ENCODE results near the gene MAD1L1. TPM values are rescaled to one million over a fixed set of nuclear protein-coding genes. Genes with fewer than 3 reads are reported as not detected.

MAD1L1 gene
- total RNA-seq, 4 donors from 2014 or later, result 18.4 to 39.1 (median 25.7) TPM

- TF ChIP-seq, protein P1, sequence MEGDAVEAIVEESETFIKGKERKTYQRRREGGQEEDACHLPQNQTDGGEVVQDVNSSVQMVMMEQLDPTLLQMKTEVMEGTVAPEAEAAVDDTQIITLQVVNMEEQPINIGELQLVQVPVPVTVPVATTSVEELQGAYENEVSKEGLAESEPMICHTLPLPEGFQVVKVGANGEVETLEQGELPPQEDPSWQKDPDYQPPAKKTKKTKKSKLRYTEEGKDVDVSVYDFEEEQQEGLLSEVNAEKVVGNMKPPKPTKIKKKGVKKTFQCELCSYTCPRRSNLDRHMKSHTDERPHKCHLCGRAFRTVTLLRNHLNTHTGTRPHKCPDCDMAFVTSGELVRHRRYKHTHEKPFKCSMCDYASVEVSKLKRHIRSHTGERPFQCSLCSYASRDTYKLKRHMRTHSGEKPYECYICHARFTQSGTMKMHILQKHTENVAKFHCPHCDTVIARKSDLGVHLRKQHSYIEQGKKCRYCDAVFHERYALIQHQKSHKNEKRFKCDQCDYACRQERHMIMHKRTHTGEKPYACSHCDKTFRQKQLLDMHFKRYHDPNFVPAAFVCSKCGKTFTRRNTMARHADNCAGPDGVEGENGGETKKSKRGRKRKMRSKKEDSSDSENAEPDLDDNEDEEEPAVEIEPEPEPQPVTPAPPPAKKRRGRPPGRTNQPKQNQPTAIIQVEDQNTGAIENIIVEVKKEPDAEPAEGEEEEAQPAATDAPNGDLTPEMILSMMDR (IDR thresholded peaks at IDR 0.05), result no peak
- no peak for ATAC-seq (ENCODE audit: low FRiP score)
- no peak for DNase-seq (ENCODE audit: low spot score)
These were observed 257.2 kb downstream of the MAD1L1 start for GRCh38 chr7:1975581-1975980.

DNA sequence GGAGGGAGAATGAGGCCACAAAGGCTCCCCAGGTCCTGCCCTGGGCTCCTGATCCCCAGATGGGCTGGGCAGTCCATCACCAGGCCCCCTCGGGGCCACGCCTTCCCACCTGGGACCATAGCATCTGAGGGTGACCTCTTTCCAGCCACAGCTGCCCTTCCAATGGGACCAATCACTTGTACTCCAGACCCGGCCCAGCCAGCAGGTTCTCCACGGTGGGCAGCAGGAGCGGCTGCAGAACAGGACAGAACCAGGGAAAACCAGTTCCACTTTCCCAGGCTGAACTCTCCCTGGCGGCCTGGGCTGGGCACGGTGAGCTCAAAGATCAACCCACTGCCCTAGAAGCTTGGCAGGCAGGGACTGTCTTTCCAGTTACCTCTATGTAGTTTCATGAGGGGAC is 257.6 kb downstream of the MAD1L1 start:
- no peak for ATAC-seq (ENCODE audit: low FRiP score)
- TF ChIP-seq, protein P1 (IDR thresholded peaks at IDR 0.05), result no peak
- DNase-seq (ENCODE audit: low spot score), result no peak

DNA sequence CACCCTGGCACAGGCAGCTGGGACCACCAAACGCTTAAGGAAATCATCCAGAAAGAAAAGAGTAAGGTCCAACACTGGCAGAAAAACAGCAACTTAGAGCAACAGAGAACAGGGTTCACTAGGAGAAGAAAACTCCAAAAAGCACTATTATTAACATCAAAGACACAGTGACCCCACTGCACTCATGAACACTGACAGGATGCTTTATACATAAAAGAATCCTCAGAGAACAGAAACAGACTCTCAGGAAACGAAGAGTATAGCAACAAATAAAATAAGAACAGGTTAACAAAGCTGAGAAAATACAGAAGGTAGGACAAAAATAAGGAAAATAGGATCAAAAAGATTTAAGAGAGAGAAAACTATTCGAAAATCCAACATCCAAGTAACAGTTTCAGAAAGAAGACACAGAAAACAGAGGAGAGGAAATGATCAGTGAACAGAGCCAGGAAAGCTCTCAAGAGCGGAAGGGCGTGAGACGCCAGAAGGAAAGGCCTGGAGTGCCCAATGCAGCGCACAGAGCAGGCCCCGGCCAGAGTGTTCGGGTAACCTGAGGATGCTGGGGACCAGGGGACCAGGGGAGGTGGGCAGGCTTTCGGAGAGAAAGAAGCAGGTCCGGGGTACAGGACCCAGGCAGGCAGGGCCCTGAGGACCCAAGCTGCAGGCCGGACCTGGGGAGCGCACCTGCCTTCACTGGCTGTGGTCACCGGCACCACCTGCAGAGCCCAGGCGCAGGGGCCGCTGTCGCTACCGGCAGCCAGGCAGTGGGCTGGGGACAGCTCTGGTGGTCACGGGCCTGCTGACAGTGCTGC is 258.2 kb downstream of the MAD1L1 start:
- no peak for DNase-seq (ENCODE audit: low spot score)
- ATAC-seq (ENCODE audit: low FRiP score), result no peak
- TF ChIP-seq, protein P1 (IDR thresholded peaks at IDR 0.05), result no peak

GRCh38 chr7:1973321-1974251 is 259.2 kb downstream of the MAD1L1 start:
- TF ChIP-seq, protein P1 (IDR thresholded peaks at IDR 0.05), result no peak
- ATAC-seq (ENCODE audit: low FRiP score) (no peak), DNase-seq (ENCODE audit: low spot score) (no peak)

GRCh38 chr7:1972744-1973143 is 260.0 kb downstream of the MAD1L1 start:
- ATAC-seq (ENCODE audit: low FRiP score) (no peak), DNase-seq (ENCODE audit: low spot score) (no peak)
- TF ChIP-seq, protein P1 (IDR thresholded peaks at IDR 0.05), result no peak

DNA sequence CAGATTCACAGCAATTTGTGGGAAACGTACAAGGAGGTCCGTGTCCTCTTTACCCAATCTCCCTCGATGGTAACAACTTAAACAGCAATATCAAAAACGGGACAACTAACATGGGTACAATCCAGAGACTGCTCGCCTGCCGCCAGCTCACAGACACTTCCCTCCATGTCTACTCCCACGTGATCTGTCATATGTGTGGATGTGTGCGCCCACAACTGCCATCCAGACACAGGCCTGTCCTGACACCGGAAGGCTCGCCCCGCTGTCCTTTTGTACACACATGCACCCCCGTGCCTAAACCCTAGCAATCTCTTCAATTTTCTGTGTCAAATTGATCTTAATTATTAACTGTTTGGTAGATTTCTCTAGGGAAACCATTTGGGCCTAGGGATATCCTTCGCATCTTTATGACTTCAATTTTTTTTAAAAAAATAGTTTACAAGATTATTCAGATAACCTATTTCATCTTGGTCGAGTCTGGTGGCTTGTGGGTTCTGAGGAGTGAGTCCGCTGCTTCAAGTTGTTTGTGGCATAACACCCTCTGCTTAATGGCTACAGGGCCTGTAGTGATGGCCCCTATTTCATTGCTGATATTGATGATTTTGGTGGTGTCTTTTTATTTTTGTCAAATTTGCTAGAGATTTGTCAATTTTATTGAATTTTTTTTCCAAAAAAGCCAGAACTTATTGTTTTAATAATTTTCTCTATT is 260.6 kb downstream of the MAD1L1 start:
- no peak for ATAC-seq (ENCODE audit: low FRiP score)
- TF ChIP-seq, protein P1 (IDR thresholded peaks at IDR 0.05), result no peak
- no peak for DNase-seq (ENCODE audit: low spot score)
